GM12878 (cell line): Measurements from ENCODE around the gene CD83. TPM values are rescaled to one million over a fixed set of nuclear protein-coding genes. Genes with fewer than 3 reads are reported as not detected.

ENCODE experiments used
- polyA plus RNA-seq, 11 experiments: library from polyadenylated mRNA; depleted of rRNA in 4 of 11; unstranded in 6 of 11; stranded (reverse) in 5 of 11; fragments of >200 nt; fragmentation: Nextera tagmentation in 4 of 11; fragmentation: Illumina TruSeq in 1 of 11; extraction: Ambion mirVana in 4 of 11; extraction: Trizol in 1 of 11; gene quantifications; 1 replicate in 1 of 11; 2 replicates in 10 of 11; pipeline versions ENCODE4 v1.2.1 to v1.2.3, GENCODE V29; 2011 to 2016; ENCODE audit warnings: inconsistent platforms in 2 of 11, missing spikeins in 2 of 11, low read depth in 1 of 11
- small RNA-seq: library from RNA; depleted of rRNA; stranded (forward); fragments of <200 nt; gene quantifications from one replicate; pipeline ENCODE3, GENCODE V24; 2014
- total RNA-seq, 4 experiments: library from RNA; depleted of rRNA in 3 of 4; stranded (reverse); fragments of >200 nt in 3 of 4; fragmentation: Illumina TruSeq in 1 of 4; extraction: Trizol in 1 of 4; gene quantifications; 2 replicates each; pipeline versions ENCODE4 v1.2.1 to v1.2.3, GENCODE V29; 2013 to 2021

The CD83 gene
- total and polyA plus RNA-seq, 10 of the 15 experiments (the other 5 are each of a cell fraction or from before 2014, with no cell fraction given), result 76.1 to 174 (median 129) TPM

Small RNA genes lying within 50 kb of the gene (small RNA-seq; reads per million reads assigned to genes)
- gene RNU7-133P, result not detected

Other genes starting within 250 kb of the CD83 start
- not detected in 2 replicates for gene RNF182, start 192.8 kb upstream of the CD83 start, total RNA-seq (2014; rRNA removed)
- not detected in 2 replicates for gene RNF182, start 192.8 kb upstream of the CD83 start, total RNA-seq (2014; rRNA removed; fragmentation: Illumina TruSeq; extraction: Trizol)
- gene RNF182, start 192.8 kb upstream of the CD83 start, total RNA-seq (2021), result not detected in 2 replicates
- not detected in 2 replicates for gene RNF182, start 192.8 kb upstream of the CD83 start, polyA plus RNA-seq (2011; rRNA removed)
- not detected in 2 replicates for gene RNF182, start 192.8 kb upstream of the CD83 start, polyA plus RNA-seq (2014; fragmentation: Illumina TruSeq; extraction: Trizol)
- gene RNF182, start 192.8 kb upstream of the CD83 start, polyA plus RNA-seq (2014; fragmentation: Nextera tagmentation; extraction: Ambion mirVana), result not detected
- not detected in 2 replicates for gene RNF182, start 192.8 kb upstream of the CD83 start, polyA plus RNA-seq (2014; rRNA removed)
- not detected for gene RNF182, start 192.8 kb upstream of the CD83 start, polyA plus RNA-seq (2016; fragmentation: Nextera tagmentation; extraction: Ambion mirVana)